Sigmoid colon (tissue), 4 donors: Measurements from ENCODE around the gene KCNQ5.

Source experiments
- EP300 ChIP-seq, 4 donors: sonication (generic); formaldehyde crosslinking; IDR thresholded peaks; one replicate each; pipeline ENCODE4 v1.6.1; 2017; ENCODE audit warnings: antibody characterized with exemption in 4 of 4
- POLR2A ChIP-seq, 2 donors: fragments of 450-650 bp; IDR thresholded peaks; one replicate each; pipeline ENCODE4 v1.6.1; 2016; ENCODE audit warnings: antibody characterized with exemption in 2 of 2, mild to moderate bottlenecking in 2 of 2, moderate library complexity in 2 of 2
- POLR2AphosphoS5 ChIP-seq, 4 donors: sonication (generic); formaldehyde crosslinking; IDR thresholded peaks; one replicate each; pipeline ENCODE4 v1.6.1; 2017; ENCODE audit warnings: antibody characterized with exemption in 4 of 4
- TF ChIP-seq, protein P1 (sequence below), 4 experiments: fragments of 450-650 bp in 3 of 4; fragments of 200-600 bp in 1 of 4; IDR thresholded peaks; one replicate each; pipeline ENCODE4 v1.5.1; 2016 to 2019; ENCODE audit warnings: antibody characterized with exemption in 4 of 4, mild to moderate bottlenecking in 3 of 4, moderate library complexity in 2 of 4

- no peak for TF ChIP-seq POLR2A (IDR thresholded peaks at IDR 0.05)
- TF ChIP-seq, protein P1, sequence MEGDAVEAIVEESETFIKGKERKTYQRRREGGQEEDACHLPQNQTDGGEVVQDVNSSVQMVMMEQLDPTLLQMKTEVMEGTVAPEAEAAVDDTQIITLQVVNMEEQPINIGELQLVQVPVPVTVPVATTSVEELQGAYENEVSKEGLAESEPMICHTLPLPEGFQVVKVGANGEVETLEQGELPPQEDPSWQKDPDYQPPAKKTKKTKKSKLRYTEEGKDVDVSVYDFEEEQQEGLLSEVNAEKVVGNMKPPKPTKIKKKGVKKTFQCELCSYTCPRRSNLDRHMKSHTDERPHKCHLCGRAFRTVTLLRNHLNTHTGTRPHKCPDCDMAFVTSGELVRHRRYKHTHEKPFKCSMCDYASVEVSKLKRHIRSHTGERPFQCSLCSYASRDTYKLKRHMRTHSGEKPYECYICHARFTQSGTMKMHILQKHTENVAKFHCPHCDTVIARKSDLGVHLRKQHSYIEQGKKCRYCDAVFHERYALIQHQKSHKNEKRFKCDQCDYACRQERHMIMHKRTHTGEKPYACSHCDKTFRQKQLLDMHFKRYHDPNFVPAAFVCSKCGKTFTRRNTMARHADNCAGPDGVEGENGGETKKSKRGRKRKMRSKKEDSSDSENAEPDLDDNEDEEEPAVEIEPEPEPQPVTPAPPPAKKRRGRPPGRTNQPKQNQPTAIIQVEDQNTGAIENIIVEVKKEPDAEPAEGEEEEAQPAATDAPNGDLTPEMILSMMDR (IDR thresholded peaks at IDR 0.05), result no peak
- TF ChIP-seq POLR2AphosphoS5 (IDR thresholded peaks at IDR 0.05), result no peak
- no peak for TF ChIP-seq EP300 (IDR thresholded peaks at IDR 0.05)
These were observed 454.5 kb downstream of the KCNQ5 start for GRCh38 chr6:73076211-73076954.
